ENCODE data around the gene NAA80.
A peak's percentile ranks its signal among the peaks of the same experiment; 100 is the strongest.

Gene NAA80

GRCh38 chr3:50337175-50337861 is 38.1 kb upstream of the NAA80 start:
- peak overlapping the region; percentile 94 for H3K4me3 ChIP-seq (replicated peaks; ENCODE audit: low read depth, low read length)
- no peak for TF ChIP-seq CTCF (IDR thresholded peaks at IDR 0.05; ENCODE audit: low read length, missing control alignments)
- DNase-seq (ENCODE audit: low read depth), result peak; percentile 100

GRCh38 chr3:50336452-50337174 is 37.4 kb upstream of the NAA80 start:
- DNase-seq (ENCODE audit: low read depth), result no peak
- TF ChIP-seq CTCF (IDR thresholded peaks at IDR 0.05; ENCODE audit: low read length, missing control alignments), result no peak
- H3K4me3 ChIP-seq (replicated peaks; ENCODE audit: low read depth, low read length), result peak overlapping the region; percentile 94

GRCh38 chr3:50334339-50335075 is 35.3 kb upstream of the NAA80 start:
- DNase-seq (ENCODE audit: low read depth), result no peak
- TF ChIP-seq CTCF (IDR thresholded peaks at IDR 0.05; ENCODE audit: low read length, missing control alignments), result no peak
- H3K4me3 ChIP-seq (replicated peaks; ENCODE audit: low read depth, low read length), result peak overlapping the region; percentile 10

- DNase-seq (ENCODE audit: low read depth), result peak; percentile 94
- TF ChIP-seq CTCF (IDR thresholded peaks at IDR 0.05; ENCODE audit: low read length, missing control alignments), result no peak
- H3K4me3 ChIP-seq (replicated peaks; ENCODE audit: low read depth, low read length), result no peak overlapping the region
Observed at GRCh38 chr3:50333744-50334328, 34.6 kb upstream of the NAA80 start.

GRCh38 chr3:50331364-50331907 is 32.2 kb upstream of the NAA80 start:
- TF ChIP-seq CTCF (IDR thresholded peaks at IDR 0.05; ENCODE audit: low read length, missing control alignments), result no peak
- DNase-seq (ENCODE audit: low read depth), result no peak
- no peak overlapping the region for H3K4me3 ChIP-seq (replicated peaks; ENCODE audit: low read depth, low read length)

- no peak overlapping the region for H3K4me3 ChIP-seq (replicated peaks; ENCODE audit: low read depth, low read length)
- TF ChIP-seq CTCF (IDR thresholded peaks at IDR 0.05; ENCODE audit: low read length, missing control alignments), result no peak
- no peak for DNase-seq (ENCODE audit: low read depth)
Observed at GRCh38 chr3:50330330-50330729, 31.1 kb upstream of the NAA80 start.
